Nephron (organoid): ENCODE results near the gene APBB2.
"Not testable (repeated sequence)": the region's sequence is repeated elsewhere in the genome, so short reads cannot be mapped to it uniquely, and the experiment has no call there.

Source experiments
- H3K27ac Mint-ChIP-seq, 3 experiments: 2 replicates each; pipeline ENCODE4 v1.8.0; 2020; ENCODE audit warnings: mixed read lengths in 3 of 3, mild to moderate bottlenecking in 2 of 3, moderate library complexity in 1 of 3
- H3K27me3 Mint-ChIP-seq: 2 replicates; pipeline ENCODE4 v1.8.0; 2021; ENCODE audit warnings: low read depth, mild to moderate bottlenecking, moderate library complexity, mixed read lengths
- H3K36me3 Mint-ChIP-seq: 2 replicates; pipeline ENCODE4 v1.8.0; 2020; ENCODE audit warnings: low read depth, mixed read lengths
- H3K4me1 Mint-ChIP-seq: 2 replicates; pipeline ENCODE4 v1.8.0; 2020; ENCODE audit warnings: mixed read lengths
- H3K4me3 Mint-ChIP-seq, 3 experiments: 2 replicates each; pipeline ENCODE4 v1.8.0; 2020; ENCODE audit warnings: mild to moderate bottlenecking in 3 of 3, mixed read lengths in 3 of 3, moderate library complexity in 2 of 3
- H3K9me3 Mint-ChIP-seq: 2 replicates; pipeline ENCODE4 v1.8.0; 2020; ENCODE audit warnings: mixed read lengths
- TF ChIP-seq, protein P1 (sequence below), 3 experiments: fragments of 200-600 bp; sonication (generic); IDR thresholded peaks; one replicate each; pipeline ENCODE4 v1.5.0; 2021; ENCODE audit warnings: antibody characterized with exemption in 3 of 3; ENCODE audit not compliant: unreplicated experiment in 3 of 3

APBB2 gene

GRCh38 chr4:40924096-40924792 lies 290.1 kb downstream of the APBB2 start:
- H3K27me3 Mint-ChIP-seq = no peaks in the 10 kb centered on the region
- peaks cover 6% of the 10 kb centered on the region for H3K4me1 Mint-ChIP-seq
- H3K9me3 Mint-ChIP-seq = no peaks in the 10 kb centered on the region
- no peak overlapping the region for H3K4me3 Mint-ChIP-seq
- no peak overlapping the region for H3K27ac Mint-ChIP-seq
- H3K36me3 Mint-ChIP-seq = peaks cover 15% of the 10 kb centered on the region
- TF ChIP-seq, protein P1, sequence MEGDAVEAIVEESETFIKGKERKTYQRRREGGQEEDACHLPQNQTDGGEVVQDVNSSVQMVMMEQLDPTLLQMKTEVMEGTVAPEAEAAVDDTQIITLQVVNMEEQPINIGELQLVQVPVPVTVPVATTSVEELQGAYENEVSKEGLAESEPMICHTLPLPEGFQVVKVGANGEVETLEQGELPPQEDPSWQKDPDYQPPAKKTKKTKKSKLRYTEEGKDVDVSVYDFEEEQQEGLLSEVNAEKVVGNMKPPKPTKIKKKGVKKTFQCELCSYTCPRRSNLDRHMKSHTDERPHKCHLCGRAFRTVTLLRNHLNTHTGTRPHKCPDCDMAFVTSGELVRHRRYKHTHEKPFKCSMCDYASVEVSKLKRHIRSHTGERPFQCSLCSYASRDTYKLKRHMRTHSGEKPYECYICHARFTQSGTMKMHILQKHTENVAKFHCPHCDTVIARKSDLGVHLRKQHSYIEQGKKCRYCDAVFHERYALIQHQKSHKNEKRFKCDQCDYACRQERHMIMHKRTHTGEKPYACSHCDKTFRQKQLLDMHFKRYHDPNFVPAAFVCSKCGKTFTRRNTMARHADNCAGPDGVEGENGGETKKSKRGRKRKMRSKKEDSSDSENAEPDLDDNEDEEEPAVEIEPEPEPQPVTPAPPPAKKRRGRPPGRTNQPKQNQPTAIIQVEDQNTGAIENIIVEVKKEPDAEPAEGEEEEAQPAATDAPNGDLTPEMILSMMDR (IDR thresholded peaks at IDR 0.05; ENCODE audit: unreplicated experiment in 3 of 3) = peak; percentile 76 to 83 (median 78)

DNA sequence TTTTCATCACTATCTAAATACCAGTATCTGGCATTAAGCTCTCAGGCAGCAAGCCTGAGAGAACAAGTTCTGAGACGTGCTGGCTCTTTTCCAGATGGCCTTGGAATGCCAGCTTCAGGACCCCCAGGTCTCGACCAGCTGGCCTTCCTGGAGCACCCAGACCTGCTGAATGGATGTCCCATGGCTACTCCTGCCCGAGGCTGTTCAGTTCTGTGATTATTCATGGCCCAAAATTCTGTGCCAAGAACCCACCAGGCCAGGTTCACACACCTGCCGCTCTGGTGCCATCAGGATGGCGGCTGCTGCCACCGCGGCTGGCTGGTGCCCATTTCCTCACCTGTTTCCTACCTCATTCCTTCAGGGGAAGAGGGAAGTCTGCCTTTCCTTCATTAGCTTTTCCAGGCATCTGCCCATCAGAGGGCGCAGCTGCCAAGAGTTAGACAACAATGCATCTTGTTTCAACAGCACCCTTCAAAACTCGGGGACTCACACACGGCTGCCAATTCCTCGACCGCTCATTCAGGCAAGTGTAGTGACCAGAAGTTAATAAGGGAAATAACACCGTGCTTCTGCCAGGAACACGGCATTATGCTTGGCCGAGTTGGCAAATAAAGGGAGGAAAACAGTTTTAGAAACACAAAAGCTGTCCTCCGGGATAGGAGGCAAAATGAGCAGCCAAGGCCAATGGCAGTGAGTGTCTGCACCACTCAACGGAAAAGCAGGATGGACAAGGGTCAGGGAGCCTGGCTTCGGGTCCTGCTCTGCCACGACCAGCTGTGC lies 290.8 kb downstream of the APBB2 start:
- Mint-ChIP-seq H3K4me1 (peaks cover 7% of the 10 kb centered on the region), H3K9me3 (no peaks in the 10 kb centered on the region), H3K4me3 (no peak overlapping the region), H3K27me3 (peaks cover 6% of the 10 kb centered on the region), H3K27ac (no peak overlapping the region), H3K36me3 (peaks cover 15% of the 10 kb centered on the region)
- TF ChIP-seq, protein P1 (IDR thresholded peaks at IDR 0.05; ENCODE audit: unreplicated experiment in 3 of 3) = no peak

DNA sequence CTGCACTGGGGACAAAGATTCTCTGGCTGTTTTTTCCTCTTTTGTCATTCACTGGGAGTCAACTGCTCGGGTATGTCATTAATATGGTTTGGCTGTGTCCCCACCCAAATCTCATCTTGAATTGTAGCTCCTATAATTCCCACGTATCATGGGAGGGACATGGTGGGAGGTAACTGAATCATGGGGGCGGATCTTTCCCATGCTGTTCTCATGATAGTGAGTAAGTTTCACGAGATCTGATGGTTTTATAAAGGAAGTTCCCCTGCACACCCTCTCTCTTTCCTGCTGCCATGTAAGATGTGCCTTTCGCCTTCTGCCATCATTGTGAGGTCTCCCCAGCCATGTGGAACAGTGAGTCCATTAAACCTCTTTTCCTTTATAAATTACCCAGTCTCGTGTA lies 294.4 kb downstream of the APBB2 start:
- peaks cover 10% of the 10 kb centered on the region for H3K27me3 Mint-ChIP-seq
- not testable (repeated sequence) for H3K9me3 Mint-ChIP-seq, H3K27ac Mint-ChIP-seq, H3K4me3 Mint-ChIP-seq
- peaks cover 19% of the 10 kb centered on the region for H3K36me3 Mint-ChIP-seq
- peaks cover 22% of the 10 kb centered on the region for H3K4me1 Mint-ChIP-seq

- H3K9me3 Mint-ChIP-seq = peaks cover 7% of the 10 kb centered on the region
- H3K4me3 Mint-ChIP-seq = no peak overlapping the region
- no peak overlapping the region for H3K27ac Mint-ChIP-seq
- TF ChIP-seq, protein P1 (IDR thresholded peaks at IDR 0.05; ENCODE audit: unreplicated experiment in 3 of 3) = no peak
- H3K36me3 Mint-ChIP-seq = peaks cover 20% of the 10 kb centered on the region
- H3K4me1 Mint-ChIP-seq = peaks cover 22% of the 10 kb centered on the region
- peaks cover 10% of the 10 kb centered on the region for H3K27me3 Mint-ChIP-seq
Measured at GRCh38 chr4:40918330-40918729, 296.0 kb downstream of the APBB2 start.

DNA sequence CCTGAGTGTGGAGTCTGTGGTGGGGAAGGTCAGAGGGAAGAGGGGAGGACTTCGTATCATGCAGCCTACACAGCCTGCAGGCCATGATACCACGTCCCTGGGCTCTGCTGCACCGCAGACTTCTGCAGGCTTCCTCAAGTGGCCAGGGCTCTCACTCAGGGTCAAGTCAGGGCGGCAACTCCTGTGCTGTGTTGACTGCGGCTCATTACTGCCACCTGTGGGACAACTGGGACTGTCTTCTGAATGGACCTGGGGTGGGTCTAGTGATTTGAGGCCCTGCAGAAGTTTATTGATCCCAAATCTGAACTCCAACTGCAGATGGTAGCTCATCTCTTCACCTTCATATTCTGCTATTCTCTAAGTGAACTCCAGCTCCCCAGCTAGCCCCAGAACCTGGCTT lies 297.5 kb downstream of the APBB2 start:
- H3K27me3 Mint-ChIP-seq = peaks cover 10% of the 10 kb centered on the region
- TF ChIP-seq, protein P1 (IDR thresholded peaks at IDR 0.05; ENCODE audit: unreplicated experiment in 3 of 3) = no peak
- peaks cover 19% of the 10 kb centered on the region for H3K36me3 Mint-ChIP-seq
- H3K4me1 Mint-ChIP-seq = peaks cover 28% of the 10 kb centered on the region
- H3K9me3 Mint-ChIP-seq = peaks cover 7% of the 10 kb centered on the region
- no peak overlapping the region for H3K4me3 Mint-ChIP-seq
- peak overlapping the region in 2 of 3 experiments; percentile 52 to 78 for H3K27ac Mint-ChIP-seq

GRCh38 chr4:40916218-40916555 lies 298.2 kb downstream of the APBB2 start:
- peaks cover 10% of the 10 kb centered on the region for H3K27me3 Mint-ChIP-seq
- H3K36me3 Mint-ChIP-seq = peaks cover 17% of the 10 kb centered on the region
- H3K9me3 Mint-ChIP-seq = peaks cover 7% of the 10 kb centered on the region
- H3K4me1 Mint-ChIP-seq = peaks cover 28% of the 10 kb centered on the region
- TF ChIP-seq, protein P1 (IDR thresholded peaks at IDR 0.05; ENCODE audit: unreplicated experiment in 3 of 3) = no peak
- H3K27ac Mint-ChIP-seq = peak overlapping the region; percentile 78 to 93 (median 78)
- H3K4me3 Mint-ChIP-seq = no peak overlapping the region
